WTC11 (cell line): ENCODE data around the gene UBE2D2. TPM values are rescaled to one million over a fixed set of nuclear protein-coding genes. Genes with fewer than 3 reads are reported as not detected.

Experiments used
- ATAC-seq: fragments of 200-7000 bp; cut with Tn5 transposase; 2 replicates; pipeline ENCODE4 v1.10.0; 2021; ENCODE audit warnings: mild to moderate bottlenecking, moderate library complexity
- CTCF ChIA-PET: fragments of 300-600 bp; sonication (Branson Sonifier 250); formaldehyde crosslinking; loops from one replicate; lab custom pipeline; 2021; ENCODE audit warnings: antibody characterized with exemption; lab: Charles Lee
- POLR2A ChIA-PET: fragments of 350-600 bp; sonication (Branson Sonifier 250); formaldehyde crosslinking; loops from one replicate; lab custom pipeline; 2021; ENCODE audit warnings: antibody characterized with exemption; lab: Charles Lee
- DNase-seq: peaks from one replicate; pipeline ENCODE4 v3.0.0; 2021; ENCODE audit warnings: low spot score
- H3K27ac Mint-ChIP-seq: 2 replicates; pipeline ENCODE4 v1.8.0; 2021; ENCODE audit warnings: mixed read lengths
- H3K27me3 Mint-ChIP-seq: 2 replicates; pipeline ENCODE4 v1.8.0; 2021; ENCODE audit warnings: low read depth, mild to moderate bottlenecking, moderate library complexity, mixed read lengths
- H3K36me3 Mint-ChIP-seq: 2 replicates; pipeline ENCODE4 v1.8.0; 2021; ENCODE audit warnings: mixed read lengths
- H3K4me1 Mint-ChIP-seq: 2 replicates; pipeline ENCODE4 v1.8.0; 2022; ENCODE audit warnings: mixed read lengths
- H3K4me3 Mint-ChIP-seq: 2 replicates; pipeline ENCODE4 v1.8.0; 2021; ENCODE audit warnings: mild to moderate bottlenecking, moderate library complexity, mixed read lengths
- H3K9me3 Mint-ChIP-seq: 2 replicates; pipeline ENCODE4 v1.8.0; 2021; ENCODE audit warnings: mixed read lengths
- AFF4 ChIP-seq: sonication (generic); formaldehyde crosslinking; IDR thresholded peaks from 2 replicates; pipeline ENCODE4 v1.8.1; 2023; ENCODE audit warnings: mild to moderate bottlenecking, missing genetic modification reagents, borderline replicate concordance
- ATF1 ChIP-seq: sonication (generic); formaldehyde crosslinking; IDR thresholded peaks from 2 replicates; pipeline ENCODE4 v1.8.1; 2023; ENCODE audit warnings: mild to moderate bottlenecking, moderate library complexity, missing genetic modification reagents
- ATF6 ChIP-seq: sonication (generic); formaldehyde crosslinking; IDR thresholded peaks from 2 replicates; pipeline ENCODE4 v1.8.1; 2023; ENCODE audit warnings: mild to moderate bottlenecking, missing genetic modification reagents
- CBFB ChIP-seq: sonication (generic); formaldehyde crosslinking; IDR thresholded peaks from 2 replicates; pipeline ENCODE4 v1.8.1; 2022; ENCODE audit warnings: mild to moderate bottlenecking, low read depth, missing genetic modification reagents
- E2F1 ChIP-seq: sonication (generic); formaldehyde crosslinking; IDR thresholded peaks from 2 replicates; pipeline ENCODE4 v1.8.0; 2022; ENCODE audit warnings: mild to moderate bottlenecking, missing genetic modification reagents
- E2F4 ChIP-seq: sonication (generic); formaldehyde crosslinking; IDR thresholded peaks from 2 replicates; pipeline ENCODE4 v1.8.1; 2022; ENCODE audit warnings: low read depth, mild to moderate bottlenecking, moderate library complexity, missing genetic modification reagents, borderline replicate concordance
- ELF4 ChIP-seq: sonication (generic); formaldehyde crosslinking; IDR thresholded peaks from 2 replicates; pipeline ENCODE4 v1.8.1; 2022; ENCODE audit warnings: low read depth, mild to moderate bottlenecking, moderate library complexity, missing genetic modification reagents
- FOXP4 ChIP-seq: sonication (generic); formaldehyde crosslinking; IDR thresholded peaks from 2 replicates; pipeline ENCODE4 v1.8.0; 2022; ENCODE audit warnings: mild to moderate bottlenecking, missing genetic modification reagents
- GTF2I ChIP-seq: fragments of 250-450 bp; sonication (Bioruptor Pico); conservative IDR thresholded peaks from 2 replicates; pipeline ENCODE4 v1.4.0; 2021; ENCODE audit warnings: mild to moderate bottlenecking
- IRF2 ChIP-seq: sonication (generic); formaldehyde crosslinking; IDR thresholded peaks from 2 replicates; pipeline ENCODE4 v1.8.0; 2022; ENCODE audit warnings: low read depth, missing genetic modification reagents, borderline replicate concordance
- KAT7 ChIP-seq: sonication (generic); formaldehyde crosslinking; IDR thresholded peaks from 2 replicates; pipeline ENCODE4 v1.8.1; 2023; ENCODE audit warnings: missing genetic modification reagents, mild to moderate bottlenecking, borderline replicate concordance
- MXD4 ChIP-seq: fragments of 250-450 bp; sonication (Bioruptor Pico); IDR thresholded peaks from 2 replicates; pipeline ENCODE4 v1.8.0; 2021; ENCODE audit warnings: mild to moderate bottlenecking, moderate library complexity, borderline replicate concordance
- NFATC4 ChIP-seq: fragments of 250-450 bp; sonication (Bioruptor Pico); IDR thresholded peaks from 2 replicates; pipeline ENCODE4 v1.9.0; 2021; ENCODE audit warnings: mild to moderate bottlenecking
- TCF7 ChIP-seq: sonication (generic); formaldehyde crosslinking; IDR thresholded peaks from 2 replicates; pipeline ENCODE4 v1.8.0; 2022; ENCODE audit warnings: mild to moderate bottlenecking, low read depth, missing genetic modification reagents, moderate library complexity
- ZBTB21 ChIP-seq: sonication (generic); formaldehyde crosslinking; IDR thresholded peaks from 2 replicates; pipeline ENCODE4 v1.8.1; 2023; ENCODE audit warnings: mild to moderate bottlenecking, missing genetic modification reagents, borderline replicate concordance
- total RNA-seq: library from RNA; stranded (reverse); gene quantifications from 3 replicates; pipeline ENCODE4 v1.2.3, GENCODE V29; 2021

Gene UBE2D2
- total RNA-seq, 1 experiment from 2014 or later: 183 TPM

- H3K36me3 Mint-ChIP-seq: no peaks in the 10 kb centered on the region
Measured at GRCh38 chr5:139664727-139665351, 103.7 kb downstream of the UBE2D2 start.

More at GRCh38 chr5:139664727-139665351, 103.7 kb downstream of the UBE2D2 start:
- ATAC-seq (no peak), DNase-seq (no peak)
- ChIA-PET POLR2A (interaction anchor here (0.6 to 1.5 kb wide), 2 partner anchors 11 to 83 kb away, joined by 3 to 4 read pairs; no protein-coding TSS in a partner anchor), CTCF (interaction anchor here (0.8 to 2.4 kb wide), 5 partner anchors 13 to 304 kb away, joined by 3 to 12 read pairs (median 3); partner anchors contain the start of gene CXXC5)
- peaks cover 70% of the 10 kb centered on the region for H3K4me1 Mint-ChIP-seq
- H3K9me3 Mint-ChIP-seq: no peaks in the 10 kb centered on the region
- no peak for TF ChIP-seq CBFB (CRISPR knock-in tag)
- no peak for TF ChIP-seq IRF2 (CRISPR knock-in tag)
- TF ChIP-seq NFATC4 (CRISPR knock-in tag): no peak
- no peak for TF ChIP-seq ZBTB21 (CRISPR knock-in tag)
- TF ChIP-seq E2F1: no peak
- TF ChIP-seq GTF2I: no peak
- TF ChIP-seq TCF7: no peak
- no peak for TF ChIP-seq KAT7 (CRISPR knock-in tag)
- no peak for TF ChIP-seq ATF6 (CRISPR knock-in tag)
- no peak for TF ChIP-seq E2F4 (CRISPR knock-in tag)
- TF ChIP-seq FOXP4 (CRISPR knock-in tag): no peak
- TF ChIP-seq MXD4 (CRISPR knock-in tag): no peak
- no peak for TF ChIP-seq ATF1 (CRISPR knock-in tag)
- TF ChIP-seq AFF4 (CRISPR knock-in tag): no peak
- TF ChIP-seq ELF4: no peak
- H3K4me3 Mint-ChIP-seq: no peak overlapping the region
- no peak overlapping the region; the same call in 1 of the 2 replicates for H3K27ac Mint-ChIP-seq
- no peaks in the 10 kb centered on the region for H3K27me3 Mint-ChIP-seq
